Raji (cell line): ENCODE measurements around the gene GLI1.
A peak's percentile ranks its signal among the peaks of the same experiment; 100 is the strongest.

Source experiments
- POLR2A ChIP-seq: IDR thresholded peaks from 2 replicates; pipeline ENCODE4 v1.6.1; 2011; ENCODE audit warnings: low read depth, low read length, control low read depth; ENCODE audit not compliant: insufficient read depth

The GLI1 gene

GRCh38 chr12:57497223-57498131 is 37.9 kb downstream of the GLI1 start:
- TF ChIP-seq POLR2A, result no peak

GRCh38 chr12:57498132-57498502 is 38.5 kb downstream of the GLI1 start:
- no peak for TF ChIP-seq POLR2A

GRCh38 chr12:57498571-57498970 is 39.0 kb downstream of the GLI1 start:
- no peak for TF ChIP-seq POLR2A

- no peak for TF ChIP-seq POLR2A
These were observed 40.6 kb downstream of the GLI1 start for GRCh38 chr12:57500213-57500612.

- no peak for TF ChIP-seq POLR2A
These were observed 51.6 kb downstream of the GLI1 start for GRCh38 chr12:57511161-57511560.

GRCh38 chr12:57511588-57512325 is 52.2 kb downstream of the GLI1 start:
- TF ChIP-seq POLR2A, result no peak

GRCh38 chr12:57512665-57513064 is 53.1 kb downstream of the GLI1 start:
- TF ChIP-seq POLR2A, result no peak

GRCh38 chr12:57513266-57513665 is 53.7 kb downstream of the GLI1 start:
- TF ChIP-seq POLR2A, result no peak

- TF ChIP-seq POLR2A, result peak; percentile 10; the same call in 1 of the 2 replicates
These were observed 55.3 kb downstream of the GLI1 start for GRCh38 chr12:57514720-57515407.

GRCh38 chr12:57515408-57515933 is 55.9 kb downstream of the GLI1 start:
- 0 out of 2 replicates have a peak, but pooled peaks have one; percentile 2 for TF ChIP-seq POLR2A

- TF ChIP-seq POLR2A, result no peak
These were observed 56.5 kb downstream of the GLI1 start for GRCh38 chr12:57515934-57516541.

- TF ChIP-seq POLR2A, result no peak
These were observed 57.1 kb downstream of the GLI1 start for GRCh38 chr12:57516617-57517153.

GRCh38 chr12:57517187-57517586 is 57.6 kb downstream of the GLI1 start:
- TF ChIP-seq POLR2A, result no peak

- no peak for TF ChIP-seq POLR2A
These were observed 58.8 kb downstream of the GLI1 start for GRCh38 chr12:57518176-57518919.
